Thymus (tissue), 11 donors: Measurements from ENCODE around the gene SMS. TPM values are rescaled to one million over a fixed set of nuclear protein-coding genes. Genes with fewer than 3 reads are reported as not detected.

Experiments used
- DNase-seq, 9 donors: peaks; one replicate each; pipeline ENCODE4 v3.0.0-alpha.2; 2013; ENCODE audit warnings: low spot score in 9 of 9, low read depth in 6 of 9, missing footprints in 1 of 9
- H3K27ac ChIP-seq, 2 donors: one replicate each; pipeline ENCODE4 v1.5.1; 2013; ENCODE audit warnings: control low read depth in 1 of 2, low read depth in 1 of 2, low read length in 1 of 2, mild to moderate bottlenecking in 1 of 2, moderate library complexity in 1 of 2
- H3K27me3 ChIP-seq, 2 donors: one replicate each; pipeline ENCODE4 v1.5.1; 2013; ENCODE audit warnings: low read length in 1 of 2; ENCODE audit not compliant: control insufficient read depth in 2 of 2, insufficient read depth in 1 of 2
- H3K36me3 ChIP-seq, 2 donors: one replicate each; pipeline ENCODE4 v1.5.1; 2013; ENCODE audit warnings: low read length in 1 of 2, mild to moderate bottlenecking in 1 of 2, moderate library complexity in 1 of 2; ENCODE audit not compliant: control insufficient read depth in 2 of 2, insufficient read depth in 2 of 2
- H3K4me1 ChIP-seq, 2 donors: one replicate each; pipeline ENCODE4 v1.5.1; 2013; ENCODE audit warnings: low read length in 2 of 2; ENCODE audit not compliant: control insufficient read depth in 2 of 2, insufficient read depth in 2 of 2
- H3K4me3 ChIP-seq, 2 donors: one replicate each; pipeline ENCODE4 v1.5.1; 2013; ENCODE audit warnings: low read length in 2 of 2, control low read depth in 1 of 2, mild to moderate bottlenecking in 1 of 2
- H3K9me3 ChIP-seq, 2 donors: one replicate each; pipeline ENCODE4 v1.5.1; 2013; ENCODE audit warnings: low read length in 1 of 2, mild to moderate bottlenecking in 1 of 2; ENCODE audit not compliant: control insufficient read depth in 2 of 2, insufficient read depth in 1 of 2
- WGBS: extraction: QIAGEN DNeasy Blood & Tissue Kit; methylation state at CpG from one replicate; pipeline ENCODE4 v1.1.7; 2013; 5-methylcytosine and 5-hydroxymethylcytosine counted together
- polyA plus RNA-seq: library from polyadenylated mRNA; stranded (reverse); fragments of 200-250 nt; gene quantifications from one replicate; pipeline ENCODE4 v1.2.3, GENCODE V29; 2013
- total RNA-seq: library from RNA; stranded (reverse); fragments of 120-200 nt; gene quantifications from one replicate; pipeline ENCODE4 v1.2.4, GENCODE V29; 2013
- donor health status: healthy.

The SMS gene
- total and polyA plus RNA-seq, 2 donors, result 69.9 to 81.2 TPM

DNA sequence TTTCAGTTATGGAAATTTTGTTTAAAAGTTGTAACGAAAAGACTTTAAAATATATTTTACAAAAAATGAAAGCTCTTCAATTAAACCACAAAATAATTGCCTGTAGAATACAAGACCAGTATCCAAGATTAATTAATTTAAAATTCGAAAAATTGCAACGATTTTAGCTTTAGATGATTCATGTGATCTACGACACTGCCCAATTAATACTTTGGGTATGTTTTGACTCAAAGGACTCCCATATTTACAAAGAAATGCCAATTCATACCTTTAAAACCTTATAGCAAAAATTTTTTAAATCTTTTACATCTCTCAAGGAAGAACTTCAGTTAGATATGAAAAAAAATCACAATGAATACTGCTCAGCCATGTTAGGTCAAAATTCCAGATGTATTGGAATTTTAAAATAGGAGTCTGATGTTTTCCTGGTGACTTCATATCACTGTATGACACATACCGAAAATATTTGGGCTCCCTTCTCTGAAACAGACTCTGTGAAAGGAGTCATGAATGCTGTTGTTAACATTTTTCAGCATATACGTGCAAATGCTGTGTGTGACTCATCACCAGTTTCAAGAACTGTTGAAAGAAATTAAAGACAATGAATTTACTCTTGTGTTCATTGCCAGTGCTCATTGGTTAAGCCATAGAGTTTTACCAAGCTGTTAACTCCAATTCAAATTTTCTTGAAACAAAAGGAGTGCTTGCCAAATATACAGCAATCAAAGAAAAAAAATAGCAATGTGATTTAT, 13.8 kb upstream of the SMS start:
- H3K9me3 ChIP-seq, result no peaks in the 10 kb centered on the region
- no peak overlapping the region for H3K27ac ChIP-seq
- no peaks in the 10 kb centered on the region for H3K4me1 ChIP-seq
- WGBS, result 92% methylated on average over 6 of the region's 6 CpGs
- H3K4me3 ChIP-seq, result no peak overlapping the region
- DNase-seq, result no peak
- H3K27me3 ChIP-seq, result no peaks in the 10 kb centered on the region
- H3K36me3 ChIP-seq, result no peaks in the 10 kb centered on the region

GRCh38 chrX:21929209-21929608, 11.3 kb upstream of the SMS start:
- Histone ChIP-seq H3K4me1 (no peaks in the 10 kb centered on the region), H3K27me3 (no peaks in the 10 kb centered on the region), H3K27ac (no peak overlapping the region), H3K36me3 (no peaks in the 10 kb centered on the region), H3K9me3 (no peaks in the 10 kb centered on the region), H3K4me3 (no peak overlapping the region)
- no peak for DNase-seq
- 56% methylated on average over 4 of the region's 4 CpGs for WGBS

GRCh38 chrX:21930986-21931385, 9.5 kb upstream of the SMS start:
- Histone ChIP-seq H3K9me3 (no peaks in the 10 kb centered on the region), H3K4me3 (no peak overlapping the region), H3K4me1 (no peaks in the 10 kb centered on the region), H3K27ac (no peak overlapping the region), H3K27me3 (no peaks in the 10 kb centered on the region), H3K36me3 (no peaks in the 10 kb centered on the region)
- DNase-seq, result no peak
- WGBS, result 96% methylated on average over 1 of the region's 1 CpG

- DNase-seq, result no peak
- no peaks in the 10 kb centered on the region for H3K9me3 ChIP-seq
- H3K4me3 ChIP-seq, result no peak overlapping the region
- 87% methylated on average over 11 of the region's 11 CpGs for WGBS
- H3K27ac ChIP-seq, result no peak overlapping the region
- H3K27me3 ChIP-seq, result no peaks in the 10 kb centered on the region
- H3K36me3 ChIP-seq, result no peaks in the 10 kb centered on the region
- no peaks in the 10 kb centered on the region for H3K4me1 ChIP-seq
Observed at GRCh38 chrX:21932292-21933002, 8.1 kb upstream of the SMS start.

GRCh38 chrX:21933077-21933476, 7.4 kb upstream of the SMS start:
- Histone ChIP-seq H3K27ac (no peak overlapping the region), H3K4me1 (no peaks in the 10 kb centered on the region), H3K4me3 (no peak overlapping the region), H3K9me3 (no peaks in the 10 kb centered on the region), H3K27me3 (no peaks in the 10 kb centered on the region), H3K36me3 (no peaks in the 10 kb centered on the region)
- DNase-seq, result no peak
- 96% methylated on average over 7 of the region's 7 CpGs for WGBS

- no peak for DNase-seq
- Histone ChIP-seq H3K27me3 (no peaks in the 10 kb centered on the region), H3K27ac (no peak overlapping the region), H3K4me3 (no peak overlapping the region), H3K36me3 (no peaks in the 10 kb centered on the region), H3K4me1 (no peaks in the 10 kb centered on the region), H3K9me3 (no peaks in the 10 kb centered on the region)
- 94% methylated on average over 3 of the region's 3 CpGs for WGBS
Observed at GRCh38 chrX:21934414-21934813, 6.1 kb upstream of the SMS start.

DNA sequence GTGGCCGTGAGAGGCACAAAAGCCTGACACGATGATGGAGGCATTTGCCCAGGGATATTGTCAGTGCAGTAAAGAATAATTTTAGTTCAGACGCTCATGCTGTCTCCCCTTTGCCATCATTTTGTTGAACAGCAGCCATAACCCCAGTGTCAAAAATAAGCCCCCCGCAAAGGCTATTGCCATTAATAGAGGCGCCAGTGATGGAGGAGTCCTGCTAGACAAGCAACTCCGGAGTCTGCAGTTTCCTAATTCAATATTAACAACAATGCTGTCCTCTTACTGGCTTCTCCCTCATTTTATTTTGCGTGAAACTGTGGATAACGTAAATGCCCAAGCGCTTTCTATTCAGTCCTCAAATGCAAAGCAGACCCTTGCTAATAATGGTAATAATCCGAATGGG, 603 bp upstream of the SMS start:
- H3K27me3 ChIP-seq, result no peaks in the 10 kb centered on the region
- no peak overlapping the region for H3K27ac ChIP-seq
- H3K4me3 ChIP-seq, result no peak overlapping the region
- no peak for DNase-seq
- H3K4me1 ChIP-seq, result peaks cover 0 to 7% of the 10 kb centered on the region in 2 donors
- no peaks in the 10 kb centered on the region for H3K9me3 ChIP-seq
- H3K36me3 ChIP-seq, result no peaks in the 10 kb centered on the region
- 81% methylated on average over 10 of the region's 10 CpGs for WGBS

- Histone ChIP-seq H3K4me3 (no peak overlapping the region), H3K27me3 (no peaks in the 10 kb centered on the region), H3K36me3 (no peaks in the 10 kb centered on the region), H3K27ac (peak overlapping the region in 1 of 2 donors; percentile 42), H3K9me3 (no peaks in the 10 kb centered on the region), H3K4me1 (peaks cover 3 to 12% of the 10 kb centered on the region in 2 donors)
- no peak for DNase-seq
- WGBS, result 76% methylated on average over 11 of the region's 11 CpGs
Observed at GRCh38 chrX:21943460-21944135, 3.1 kb downstream of the SMS start.

DNA sequence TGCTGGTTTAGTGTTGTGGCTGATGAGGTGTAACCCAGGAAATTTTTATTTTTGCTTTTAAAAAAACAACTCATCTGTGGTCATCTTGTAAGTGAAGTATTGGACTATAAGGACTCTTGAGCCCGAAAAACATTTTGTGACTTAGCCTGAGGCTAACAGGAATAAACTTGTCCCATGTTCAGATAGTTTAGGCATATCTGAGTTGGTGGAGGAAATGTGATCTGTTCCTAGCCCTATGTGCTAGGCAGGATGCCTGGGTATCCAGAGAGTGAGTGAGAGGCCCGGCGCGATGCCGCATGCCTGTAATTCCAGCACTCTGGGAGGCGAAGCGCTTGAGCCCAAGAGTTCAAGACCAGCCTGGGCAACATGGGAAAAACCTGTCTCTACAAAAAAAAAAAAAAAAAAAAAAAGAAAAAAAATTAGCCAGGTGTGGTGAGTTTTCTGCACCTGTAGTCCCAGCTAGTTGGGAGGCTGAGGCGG, 3.7 kb downstream of the SMS start:
- H3K4me1 ChIP-seq, result peaks cover 3 to 12% of the 10 kb centered on the region in 2 donors
- H3K9me3 ChIP-seq, result no peaks in the 10 kb centered on the region
- no peak for DNase-seq
- WGBS, result 92% methylated on average over 8 of the region's 8 CpGs
- no peaks in the 10 kb centered on the region for H3K36me3 ChIP-seq
- H3K27me3 ChIP-seq, result no peaks in the 10 kb centered on the region
- H3K27ac ChIP-seq, result peak overlapping the region in 1 of 2 donors; percentile 42
- H3K4me3 ChIP-seq, result no peak overlapping the region
